ENCODE measurements around the gene GIPR.

The GIPR gene

DNA sequence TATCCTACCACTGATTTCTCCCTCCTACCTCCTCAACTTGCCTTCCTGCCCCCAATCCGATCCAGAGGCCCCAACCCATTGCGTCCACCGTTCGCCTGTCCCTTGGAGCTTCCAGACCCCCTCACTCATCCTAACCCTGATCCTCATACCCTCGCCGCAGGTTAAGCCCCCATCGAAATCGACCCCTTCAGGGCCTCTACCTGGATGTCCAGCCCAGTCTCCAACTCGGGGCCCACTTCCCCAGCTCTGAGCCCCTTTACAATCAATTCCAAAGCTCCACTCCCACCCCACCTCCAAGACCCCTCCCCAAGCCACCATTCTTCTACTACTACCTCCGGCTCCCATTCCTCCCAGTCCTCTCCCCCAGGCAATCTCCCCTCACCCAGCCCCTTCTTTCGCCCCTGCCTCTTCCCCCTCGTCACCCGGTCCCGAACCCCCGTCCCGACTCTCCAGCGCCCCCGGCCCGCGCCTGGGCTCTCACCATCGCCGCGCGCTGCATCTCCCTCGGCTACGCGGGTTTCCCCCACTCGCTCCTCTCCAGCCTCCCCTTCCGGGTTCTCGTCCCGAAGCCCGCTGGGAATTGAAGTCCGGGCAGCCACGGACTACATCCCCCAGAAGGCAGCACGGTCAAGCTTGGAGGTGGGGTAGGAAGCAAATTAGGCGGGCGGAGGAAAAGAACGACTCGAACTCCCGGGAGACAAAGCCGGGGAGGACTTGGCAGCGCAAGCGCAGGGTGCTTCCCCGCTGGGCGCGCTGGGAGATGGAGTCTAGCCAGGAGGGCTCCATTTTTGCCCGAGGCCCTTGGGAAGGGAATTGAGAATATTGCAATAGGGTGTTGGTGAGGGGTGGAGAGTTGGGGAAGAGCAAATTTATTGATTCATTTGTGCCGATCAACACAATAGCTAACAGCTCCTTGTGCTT lies 62.6 kb downstream of the GIPR start, which contains the start of gene FBXO46:
TSS of gene FBXO46 (minus strand) at position 529 of the 921 bp plus-strand sequence. CDS start 17,401 bp downstream, outside the sequence.
- peak; percentile 89 for DNase-seq (ENCODE audit: low read depth)
